ENCODE data around the gene GRK1.

GRK1 gene

DNA sequence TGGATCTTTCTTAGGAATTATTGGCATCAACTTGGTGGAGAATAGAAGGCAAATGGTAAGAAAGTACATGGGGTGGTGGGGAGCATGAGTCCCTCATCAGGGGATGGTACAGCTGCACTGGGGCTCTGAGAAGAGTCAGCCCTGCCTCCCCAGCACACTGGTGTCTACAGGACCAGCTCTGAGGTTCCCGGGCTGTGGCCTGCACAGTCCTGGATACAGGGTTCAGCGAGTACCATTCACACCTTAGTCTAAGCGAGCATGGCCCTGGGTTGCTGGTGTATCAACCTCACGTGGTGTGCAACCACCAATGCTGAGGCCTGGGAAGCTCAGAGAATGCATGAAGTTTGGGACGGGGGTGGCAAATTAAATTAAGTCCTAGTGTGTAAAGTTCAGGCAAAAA, 102.1 kb downstream of the GRK1 start:
- no peak for TF ChIP-seq MYC (IDR thresholded peaks at IDR 0.05; ENCODE audit: low read depth, low read length)
- no peak for TF ChIP-seq CTCF (IDR thresholded peaks at IDR 0.05; ENCODE audit: low read depth, low read length)
- TF ChIP-seq POLR2A (IDR thresholded peaks at IDR 0.05; ENCODE audit: extremely low read depth, insufficient read length): no peak
- TF ChIP-seq, protein P1, sequence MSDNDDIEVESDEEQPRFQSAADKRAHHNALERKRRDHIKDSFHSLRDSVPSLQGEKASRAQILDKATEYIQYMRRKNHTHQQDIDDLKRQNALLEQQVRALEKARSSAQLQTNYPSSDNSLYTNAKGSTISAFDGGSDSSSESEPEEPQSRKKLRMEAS (IDR thresholded peaks at IDR 0.05; ENCODE audit: low read depth, low read length): no peak
- no peak for DNase-seq (ENCODE audit: low read depth)
- H3K4me3 ChIP-seq (ENCODE audit: low read depth, low read length): no peak overlapping the region

- H3K4me3 ChIP-seq (ENCODE audit: low read depth, low read length): no peak overlapping the region
- DNase-seq (ENCODE audit: low read depth): no peak
- TF ChIP-seq, protein P1 (IDR thresholded peaks at IDR 0.05; ENCODE audit: low read depth, low read length): no peak
- no peak for TF ChIP-seq CTCF (IDR thresholded peaks at IDR 0.05; ENCODE audit: low read depth, low read length)
- no peak for TF ChIP-seq MYC (IDR thresholded peaks at IDR 0.05; ENCODE audit: low read depth, low read length)
- no peak for TF ChIP-seq POLR2A (IDR thresholded peaks at IDR 0.05; ENCODE audit: extremely low read depth, insufficient read length)
Observed at GRCh38 chr13:113769881-113770280, 102.9 kb downstream of the GRK1 start.

- TF ChIP-seq CTCF (IDR thresholded peaks at IDR 0.05; ENCODE audit: low read depth, low read length): no peak
- TF ChIP-seq, protein P1 (IDR thresholded peaks at IDR 0.05; ENCODE audit: low read depth, low read length): no peak
- no peak for TF ChIP-seq MYC (IDR thresholded peaks at IDR 0.05; ENCODE audit: low read depth, low read length)
- no peak for TF ChIP-seq POLR2A (IDR thresholded peaks at IDR 0.05; ENCODE audit: extremely low read depth, insufficient read length)
- DNase-seq (ENCODE audit: low read depth): no peak
- H3K4me3 ChIP-seq (ENCODE audit: low read depth, low read length): no peak overlapping the region
Observed at GRCh38 chr13:113770441-113770840, 103.4 kb downstream of the GRK1 start.

DNA sequence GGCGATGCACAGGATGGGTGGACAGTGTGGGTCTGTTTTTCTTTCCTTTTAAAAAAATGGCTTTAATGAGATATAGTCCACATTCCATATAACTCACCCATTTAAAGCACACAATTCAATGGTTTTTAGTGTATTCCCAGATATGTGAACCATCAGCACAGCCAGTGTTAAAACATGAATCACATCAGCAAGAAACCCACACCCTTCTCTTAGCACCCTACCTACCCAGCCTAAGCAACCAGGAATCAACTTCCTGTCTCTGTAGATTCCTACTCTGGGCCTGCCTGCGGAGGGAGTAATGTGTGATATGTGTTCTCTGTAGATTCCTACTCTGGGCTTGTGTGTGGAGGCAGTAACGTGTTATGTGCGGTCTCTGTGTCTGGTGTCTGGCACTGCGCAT, 103.9 kb downstream of the GRK1 start:
- no peak overlapping the region for H3K4me3 ChIP-seq (ENCODE audit: low read depth, low read length)
- TF ChIP-seq MYC (IDR thresholded peaks at IDR 0.05; ENCODE audit: low read depth, low read length): no peak
- TF ChIP-seq CTCF (IDR thresholded peaks at IDR 0.05; ENCODE audit: low read depth, low read length): no peak
- no peak for TF ChIP-seq POLR2A (IDR thresholded peaks at IDR 0.05; ENCODE audit: extremely low read depth, insufficient read length)
- TF ChIP-seq, protein P1 (IDR thresholded peaks at IDR 0.05; ENCODE audit: low read depth, low read length): no peak
- no peak for DNase-seq (ENCODE audit: low read depth)

GRCh38 chr13:113771709-113772331, 104.8 kb downstream of the GRK1 start:
- no peak for DNase-seq (ENCODE audit: low read depth)

More at GRCh38 chr13:113771709-113772331, 104.8 kb downstream of the GRK1 start:
- H3K4me3 ChIP-seq (ENCODE audit: low read depth, low read length): no peak overlapping the region
- TF ChIP-seq CTCF (IDR thresholded peaks at IDR 0.05; ENCODE audit: low read depth, low read length): no peak
- TF ChIP-seq MYC (IDR thresholded peaks at IDR 0.05; ENCODE audit: low read depth, low read length): no peak
- TF ChIP-seq, protein P1 (IDR thresholded peaks at IDR 0.05; ENCODE audit: low read depth, low read length): no peak
- TF ChIP-seq POLR2A (IDR thresholded peaks at IDR 0.05; ENCODE audit: extremely low read depth, insufficient read length): no peak

All from NB4 (cell line).